Activated T-cell treated with anti-CD3 and anti-CD28 coated beads, Interleukin-2, amount 50 U/mL, for 72 hours (primary cell): ENCODE measurements around the gene IFT27. TPM values are rescaled to one million over a fixed set of nuclear protein-coding genes. Genes with fewer than 3 reads are reported as not detected.
A peak's percentile ranks its signal among the peaks of the same experiment; 100 is the strongest.

Experiments used
- ATAC-seq, 2 donors: fragments of 150-1000 bp; cut with Tn5 transposase; replicated peaks in 1 of 2; 2 replicates each; pipeline ENCODE4 v1.10.0; 2021; ENCODE audit warnings: moderate library complexity in 2 of 2, mild to moderate bottlenecking in 1 of 2
- DNase-seq, 2 donors: peaks; one replicate each; pipeline ENCODE4 v3.0.0; 2021 to 2022; ENCODE audit warnings: mixed read lengths in 1 of 2
- H3K27ac Mint-ChIP-seq: one replicate; pipeline ENCODE4 v1.8.0; 2022; ENCODE audit warnings: mild to moderate bottlenecking, moderate library complexity, mixed read lengths
- H3K27me3 Mint-ChIP-seq: one replicate; pipeline ENCODE4 v1.8.0; 2022; ENCODE audit warnings: low read depth, mixed read lengths
- H3K36me3 Mint-ChIP-seq, 2 donors: one replicate each; pipeline ENCODE4 v1.8.0; 2022; ENCODE audit warnings: mixed read lengths in 2 of 2, mild to moderate bottlenecking in 1 of 2; ENCODE audit not compliant: insufficient read depth in 2 of 2
- H3K4me1 Mint-ChIP-seq: one replicate; pipeline ENCODE4 v1.8.0; 2022; ENCODE audit warnings: low read depth, mixed read lengths
- H3K4me3 Mint-ChIP-seq, 2 donors: one replicate each; pipeline ENCODE4 v1.8.0; 2022; ENCODE audit warnings: mild to moderate bottlenecking in 2 of 2, mixed read lengths in 2 of 2, moderate library complexity in 2 of 2
- H3K9me3 Mint-ChIP-seq, 2 donors: one replicate each; pipeline ENCODE4 v1.8.0; 2022; ENCODE audit warnings: mixed read lengths in 2 of 2
- total RNA-seq, 2 donors: library from RNA; stranded (reverse); gene quantifications; one replicate each; pipeline ENCODE4 v1.2.3, GENCODE V29; 2022

IFT27 gene, protein sequence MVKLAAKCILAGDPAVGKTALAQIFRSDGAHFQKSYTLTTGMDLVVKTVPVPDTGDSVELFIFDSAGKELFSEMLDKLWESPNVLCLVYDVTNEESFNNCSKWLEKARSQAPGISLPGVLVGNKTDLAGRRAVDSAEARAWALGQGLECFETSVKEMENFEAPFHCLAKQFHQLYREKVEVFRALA
- 10 to 100 TPM; 25.8 to 26.3 TPM for total RNA-seq

DNA sequence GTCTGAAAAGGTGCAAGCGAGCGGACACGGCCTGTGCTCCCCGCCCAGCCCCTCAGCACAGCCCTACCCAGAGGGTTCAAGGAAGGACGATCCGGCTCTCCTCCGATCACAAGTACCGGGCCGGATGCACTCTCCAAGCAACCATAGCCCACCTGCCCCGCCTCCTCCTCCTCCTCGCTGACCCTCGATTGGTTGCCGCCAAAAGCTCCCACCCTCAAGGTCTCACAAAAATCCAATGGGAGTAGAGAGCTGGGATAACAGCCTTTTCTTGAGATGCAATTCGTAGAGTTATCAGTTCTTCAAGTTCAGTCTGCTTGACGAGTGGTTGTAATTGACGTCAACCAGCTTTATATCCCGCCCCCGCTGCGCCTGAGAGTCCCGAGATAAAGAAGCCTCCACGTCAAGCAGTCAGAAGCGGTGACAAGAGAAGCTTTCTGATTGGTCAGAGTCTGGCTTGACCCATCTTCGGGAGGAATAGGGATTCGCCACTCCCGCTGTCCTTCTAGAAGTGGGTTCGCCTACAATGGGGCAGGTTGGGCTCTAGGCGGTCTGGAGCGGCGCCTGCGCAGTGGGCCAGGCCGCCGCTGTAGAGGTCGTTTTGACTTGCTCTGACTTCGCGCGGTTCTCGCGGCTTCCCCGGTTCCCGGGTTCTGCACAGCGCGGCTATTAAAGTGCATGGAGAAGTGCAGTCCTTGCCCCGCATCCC lies at the start of gene IFT27:
Gene IFT27, minus strand, starts transcription at position 156 of the 706 bp plus-strand sequence. CDS start 412 bp downstream, outside the sequence.
- Mint-ChIP-seq H3K36me3 (no peaks in the 10 kb centered on the region), H3K4me1 (peaks cover 44% of the 10 kb centered on the region), H3K9me3 (no peaks in the 10 kb centered on the region), H3K27ac (peak within 1 kb of the TSS; percentile 95), H3K4me3 (peak within 1 kb of the TSS; percentile 93 to 95), H3K27me3 (no peaks in the 10 kb centered on the region)
- ATAC-seq = peak; percentile 92 to 93
- DNase-seq = peak; percentile 94 to 99

DNA sequence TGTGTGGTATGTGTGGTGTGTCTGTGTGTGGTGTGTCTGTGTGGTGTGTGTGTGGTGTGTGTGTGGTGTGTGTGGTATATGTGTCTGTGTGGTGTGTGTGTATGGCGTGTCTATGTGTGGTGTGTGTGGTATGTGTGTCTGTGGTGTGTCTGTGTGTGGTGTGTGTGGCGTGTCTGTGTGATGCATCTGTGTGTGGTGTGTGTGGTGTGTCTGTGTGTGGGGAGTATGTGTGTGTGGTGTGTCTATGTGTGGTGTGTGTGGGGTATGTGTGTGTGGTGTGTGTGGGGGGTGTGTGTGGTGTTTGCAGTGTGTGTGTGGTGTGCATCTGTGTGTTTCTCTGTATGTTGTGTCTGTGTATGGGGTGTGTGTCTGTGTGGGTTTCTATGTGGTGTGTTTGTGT lies 48.7 kb upstream of the IFT27 start:
- H3K27me3 Mint-ChIP-seq = peaks cover 26% of the 10 kb centered on the region
- no peak overlapping the region for H3K27ac Mint-ChIP-seq
- H3K9me3 Mint-ChIP-seq = no peaks in the 10 kb centered on the region
- H3K36me3 Mint-ChIP-seq = no peaks in the 10 kb centered on the region
- ATAC-seq = no peak
- H3K4me3 Mint-ChIP-seq = no peak overlapping the region
- DNase-seq = no peak
- H3K4me1 Mint-ChIP-seq = peaks cover under 1% of the 10 kb centered on the region

DNA sequence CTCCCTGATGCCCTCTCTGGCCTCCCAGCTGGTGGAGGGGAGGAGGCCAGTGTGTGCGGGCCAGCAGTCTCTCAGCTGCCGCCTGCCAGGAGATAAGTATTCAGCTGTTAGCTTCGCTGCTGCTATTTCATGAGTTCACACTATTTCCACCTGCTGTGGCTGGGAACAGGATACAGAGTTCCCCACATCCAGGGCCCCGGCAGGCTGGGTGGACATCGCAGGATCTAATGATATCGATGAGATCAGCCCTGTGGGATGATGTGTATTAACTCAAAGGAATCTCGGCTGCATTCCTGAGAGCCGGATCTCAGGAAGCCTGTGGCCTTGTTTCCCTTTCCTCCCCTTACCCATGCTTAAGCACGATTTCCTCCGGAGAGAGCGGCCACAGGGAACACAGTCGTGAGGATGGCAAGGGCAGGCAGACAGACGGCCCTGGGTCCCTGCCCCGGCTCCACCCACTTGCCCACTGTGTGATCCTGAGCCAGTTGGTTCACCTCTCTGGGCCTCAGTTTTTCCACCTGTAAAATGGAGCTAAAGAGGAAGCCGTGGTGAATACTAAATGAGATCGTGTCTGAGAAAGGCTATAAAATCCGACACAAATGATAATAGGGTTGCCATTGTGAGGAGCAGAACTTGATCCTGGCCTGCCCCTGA lies 47.4 kb upstream of the IFT27 start:
- ATAC-seq (no peak), DNase-seq (no peak)
- Mint-ChIP-seq H3K4me1 (no peaks in the 10 kb centered on the region), H3K9me3 (no peaks in the 10 kb centered on the region), H3K4me3 (no peak overlapping the region), H3K27ac (no peak overlapping the region), H3K27me3 (peaks cover 36% of the 10 kb centered on the region), H3K36me3 (no peaks in the 10 kb centered on the region)

DNA sequence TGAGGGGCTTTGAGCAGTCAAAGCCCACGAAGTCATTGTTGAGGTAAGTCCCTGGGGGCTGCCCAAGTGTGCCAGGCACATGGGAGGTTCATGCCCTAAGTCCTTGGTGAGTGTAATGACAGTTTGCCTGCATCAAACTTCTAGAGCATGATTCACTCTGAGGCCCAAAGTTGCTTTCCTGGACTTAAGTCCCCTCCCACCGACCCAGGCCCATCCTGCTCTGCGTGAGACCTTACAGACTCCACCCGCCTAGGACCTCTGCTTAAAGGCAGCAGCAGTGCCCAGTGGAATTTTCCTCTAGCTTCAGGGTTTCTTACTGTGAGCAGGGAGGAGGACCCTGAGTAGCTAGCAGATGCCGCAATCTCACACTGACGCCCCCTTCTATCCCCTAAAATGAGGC lies 46.7 kb upstream of the IFT27 start:
- H3K9me3 Mint-ChIP-seq = no peaks in the 10 kb centered on the region
- ATAC-seq = no peak
- H3K36me3 Mint-ChIP-seq = no peaks in the 10 kb centered on the region

DNA sequence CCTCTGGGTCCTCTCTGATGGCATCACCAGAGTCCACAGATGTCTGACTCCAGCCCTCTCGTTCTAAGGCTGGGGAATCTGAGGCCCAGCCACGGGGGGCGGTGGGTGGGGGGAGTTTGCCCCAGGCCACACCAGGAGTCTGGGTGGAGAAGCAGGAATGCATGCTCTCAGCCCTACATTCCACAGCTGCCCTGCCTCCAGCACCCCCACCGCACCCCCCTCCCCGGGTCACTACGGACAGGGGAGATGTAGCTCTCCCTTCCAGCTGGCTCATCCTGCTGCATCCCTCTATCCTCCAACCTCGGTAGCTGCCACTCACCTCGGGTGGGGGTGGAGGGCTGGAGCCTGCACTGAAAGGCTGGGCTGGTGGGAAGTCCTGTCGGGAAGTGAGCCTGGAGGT lies 43.2 kb upstream of the IFT27 start:
- DNase-seq (no peak), ATAC-seq (no peak)
- H3K27me3 Mint-ChIP-seq = peaks cover 66% of the 10 kb centered on the region
- H3K4me3 Mint-ChIP-seq = no peak overlapping the region
- H3K9me3 Mint-ChIP-seq = no peaks in the 10 kb centered on the region
- H3K36me3 Mint-ChIP-seq = no peaks in the 10 kb centered on the region
- H3K4me1 Mint-ChIP-seq = peaks cover 7% of the 10 kb centered on the region
- no peak overlapping the region for H3K27ac Mint-ChIP-seq

More for the DNA sequence above, 46.7 kb upstream of the IFT27 start:
- Mint-ChIP-seq H3K4me3 (no peak overlapping the region), H3K4me1 (peaks cover 2% of the 10 kb centered on the region), H3K27ac (no peak overlapping the region), H3K27me3 (peaks cover 43% of the 10 kb centered on the region)
- DNase-seq = no peak

DNA sequence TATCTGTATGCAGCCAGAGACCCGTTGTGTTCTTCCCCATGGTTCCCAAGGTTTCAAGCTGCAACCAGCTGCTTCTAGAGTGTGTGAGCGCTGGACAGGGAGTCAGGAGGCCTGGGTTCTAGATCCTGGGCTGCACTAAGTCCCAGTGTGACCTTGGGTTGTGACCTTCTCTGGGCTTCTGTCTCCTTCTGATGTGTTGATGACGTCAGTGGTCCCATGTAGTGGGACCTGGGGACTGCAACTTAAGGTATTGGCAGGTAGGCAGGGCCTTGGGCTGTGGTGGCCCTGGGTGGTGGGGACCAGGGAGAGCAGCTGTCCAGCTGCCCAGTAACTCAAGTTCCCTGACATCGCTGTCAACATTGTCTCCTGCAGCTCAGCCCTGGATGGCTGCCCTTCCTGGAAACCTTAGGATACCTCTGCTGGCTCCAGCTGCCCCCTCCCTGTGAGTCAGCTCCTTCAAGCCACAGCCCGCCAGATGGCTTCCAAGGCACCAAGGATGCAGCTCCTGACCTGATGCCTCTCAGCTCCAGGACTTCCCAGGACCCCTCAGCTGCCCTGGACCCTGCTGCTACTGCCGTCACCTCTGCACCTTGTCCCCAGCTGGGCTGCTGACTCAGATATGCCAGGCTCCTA lies 42.2 kb upstream of the IFT27 start:
- no peak overlapping the region for H3K27ac Mint-ChIP-seq
- H3K36me3 Mint-ChIP-seq = no peaks in the 10 kb centered on the region
- peaks cover 7% of the 10 kb centered on the region for H3K4me1 Mint-ChIP-seq
- H3K4me3 Mint-ChIP-seq = no peak overlapping the region
- DNase-seq = no peak
- H3K9me3 Mint-ChIP-seq = no peaks in the 10 kb centered on the region
- no peak for ATAC-seq
- peaks cover 71% of the 10 kb centered on the region for H3K27me3 Mint-ChIP-seq

DNA sequence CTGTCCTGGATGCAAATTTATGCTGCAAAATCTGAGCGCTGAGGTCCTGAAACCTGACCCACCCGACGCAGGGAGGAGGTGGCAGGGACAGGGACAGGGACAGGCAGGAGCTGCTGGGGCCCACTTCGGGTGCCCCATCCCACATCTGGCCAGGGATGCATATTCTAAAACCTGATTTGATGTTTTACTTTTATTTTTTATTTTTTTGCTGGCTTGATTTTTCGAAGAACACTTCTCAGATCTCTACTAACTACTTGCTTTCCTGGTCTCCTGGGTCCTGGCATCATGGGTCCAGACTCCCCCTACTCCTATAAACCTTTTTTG lies 41.6 kb upstream of the IFT27 start:
- no peak for ATAC-seq
- DNase-seq = no peak
- Mint-ChIP-seq H3K9me3 (no peaks in the 10 kb centered on the region), H3K4me1 (peaks cover 7% of the 10 kb centered on the region), H3K27me3 (peaks cover 71% of the 10 kb centered on the region), H3K27ac (no peak overlapping the region), H3K36me3 (no peaks in the 10 kb centered on the region), H3K4me3 (peak overlapping the region; percentile 19 to 58)

DNA sequence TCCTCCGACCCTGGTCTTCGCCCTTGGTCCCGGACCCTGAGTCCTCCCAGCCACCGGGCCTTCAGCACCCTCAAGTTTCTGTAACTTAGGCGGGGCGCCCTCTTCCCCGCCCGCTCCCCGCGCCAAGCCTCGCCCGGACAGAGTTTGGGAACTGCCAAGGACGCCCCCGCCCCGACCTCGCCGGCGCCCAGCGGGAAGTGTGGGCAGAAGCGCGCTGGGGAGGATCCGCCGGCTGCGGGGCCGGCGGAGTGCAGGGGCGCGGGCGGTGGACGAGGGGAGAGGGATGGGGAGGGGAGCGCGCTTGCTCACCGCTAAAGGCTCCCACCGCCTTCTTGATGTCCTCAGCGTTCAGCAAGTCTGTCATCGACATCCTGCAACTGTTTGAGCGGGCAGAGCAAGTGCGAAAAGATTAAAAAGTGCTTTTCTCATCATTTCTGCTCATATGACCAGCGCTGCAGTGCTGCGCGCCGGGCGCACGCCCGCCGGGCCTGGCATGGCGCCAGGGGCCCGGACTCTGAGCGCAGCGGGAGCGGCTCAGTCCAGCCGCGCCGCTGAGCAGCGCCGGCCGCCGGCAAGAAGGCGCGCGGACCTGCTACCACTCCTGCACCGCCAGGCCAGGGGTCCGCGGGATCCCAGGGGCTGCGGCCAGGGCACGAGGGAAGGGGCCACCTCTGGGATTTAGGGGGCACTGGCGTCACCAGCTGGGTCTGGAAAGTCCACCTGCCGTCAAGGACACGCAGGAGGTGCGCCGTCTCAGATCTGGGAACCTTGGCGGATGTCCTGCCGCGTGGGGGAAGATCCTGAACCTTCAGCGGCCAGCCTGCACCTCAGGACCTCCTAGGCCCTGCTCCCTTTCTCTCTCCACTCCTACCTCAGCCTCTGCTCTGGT lies 41.0 kb upstream of the IFT27 start, which contains the start of gene PVALB:
Gene PVALB, minus strand, starts transcription at position 400 of the 889 bp plus-strand sequence. Its CDS starts 30 bp downstream, at position 370.
- Mint-ChIP-seq H3K9me3 (no peaks in the 10 kb centered on the region), H3K4me3 (peak within 1 kb of the TSS; percentile 19 to 64), H3K27ac (no peak within 1 kb of the TSS), H3K4me1 (peaks cover 7% of the 10 kb centered on the region), H3K36me3 (no peaks in the 10 kb centered on the region), H3K27me3 (peaks cover 71% of the 10 kb centered on the region)
- DNase-seq (peak; percentile 8 to 10), ATAC-seq (peak; percentile 49 to 58)

DNA sequence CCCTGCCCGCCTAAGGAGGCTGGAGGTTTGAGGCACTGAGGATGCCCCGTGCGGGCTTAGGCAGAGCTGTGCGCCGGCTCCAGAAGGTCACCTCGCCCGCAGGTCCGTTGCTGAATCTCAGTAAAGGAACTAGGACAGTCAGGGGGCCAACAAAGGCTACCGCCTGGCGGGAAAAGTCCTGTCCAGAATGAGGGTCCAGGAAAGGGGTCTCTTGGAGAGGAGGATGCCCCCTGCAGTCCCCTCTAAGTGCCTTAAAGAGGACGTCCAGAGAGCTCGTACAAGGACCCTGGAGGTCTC lies 40.4 kb upstream of the IFT27 start:
- Mint-ChIP-seq H3K27ac (no peak overlapping the region), H3K4me3 (peak overlapping the region in 1 of 2 donors; percentile 64), H3K27me3 (peaks cover 71% of the 10 kb centered on the region), H3K4me1 (peaks cover 7% of the 10 kb centered on the region), H3K36me3 (no peaks in the 10 kb centered on the region), H3K9me3 (no peaks in the 10 kb centered on the region)
- ATAC-seq (no peak), DNase-seq (no peak)

DNA sequence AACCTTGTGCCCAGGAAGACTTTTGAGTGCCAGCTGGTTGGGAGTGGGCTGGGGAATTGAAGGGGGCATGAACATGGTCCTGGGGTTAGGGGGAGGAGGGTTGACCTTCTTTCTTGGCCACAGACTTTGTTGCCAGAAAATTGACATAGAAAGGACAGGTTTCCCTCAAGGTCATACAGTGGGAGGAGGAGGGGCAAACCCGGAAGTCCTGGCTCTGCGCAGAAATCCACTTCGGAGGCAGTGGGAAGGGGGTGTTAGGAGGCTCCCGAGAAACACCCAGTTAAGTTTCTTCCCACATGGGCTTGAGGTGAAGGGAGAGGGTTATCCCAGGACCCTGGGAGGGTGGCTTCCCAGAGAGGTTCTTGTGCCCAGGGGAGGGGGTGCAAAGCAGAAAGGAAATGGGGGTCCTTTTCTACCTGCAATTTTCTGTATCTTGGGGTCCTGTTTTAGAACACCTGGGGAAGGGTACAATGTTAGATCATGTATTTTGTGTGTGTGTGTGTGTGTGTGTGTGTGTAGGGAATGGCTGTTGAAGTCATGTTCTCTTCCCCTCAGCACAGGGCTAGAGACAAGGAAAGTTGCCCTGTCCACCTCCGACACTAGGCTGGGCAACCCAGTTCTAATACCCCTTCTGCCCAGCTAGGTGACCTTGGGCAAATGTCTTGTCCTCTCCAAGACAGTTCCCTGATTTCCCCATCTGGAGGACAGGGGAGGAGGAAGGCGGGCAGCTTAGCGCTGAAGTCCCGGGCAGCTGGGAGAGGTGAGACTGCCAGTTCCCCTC lies 39.8 kb upstream of the IFT27 start:
- Mint-ChIP-seq H3K4me3 (peak overlapping the region in 1 of 2 donors; percentile 11), H3K27ac (no peak overlapping the region), H3K9me3 (no peaks in the 10 kb centered on the region), H3K4me1 (peaks cover 7% of the 10 kb centered on the region), H3K36me3 (no peaks in the 10 kb centered on the region), H3K27me3 (peaks cover 66% of the 10 kb centered on the region)
- ATAC-seq = no peak
- DNase-seq = no peak

DNA sequence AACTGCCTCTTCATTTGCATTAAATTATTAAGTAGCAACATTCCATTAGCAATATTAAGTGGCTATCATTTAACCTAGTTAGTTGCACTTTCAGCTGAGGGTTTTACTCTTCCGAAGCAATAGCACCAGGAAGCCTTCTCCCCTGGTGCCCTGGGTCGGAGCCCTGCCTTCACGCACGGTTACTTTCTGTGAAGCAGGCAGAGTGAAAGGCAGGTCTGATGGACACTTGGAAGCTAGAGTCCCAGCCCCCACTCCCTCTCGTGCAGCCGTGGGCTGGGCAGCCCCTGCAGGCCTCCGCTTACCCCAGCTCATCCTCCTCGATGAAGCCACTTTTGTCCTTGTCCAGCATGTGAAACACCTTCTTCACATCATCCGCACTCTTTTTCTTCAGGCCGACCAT lies 38.9 kb upstream of the IFT27 start:
- Mint-ChIP-seq H3K4me3 (no peak overlapping the region), H3K27me3 (peaks cover 57% of the 10 kb centered on the region), H3K9me3 (no peaks in the 10 kb centered on the region), H3K27ac (no peak overlapping the region), H3K4me1 (peaks cover 7% of the 10 kb centered on the region), H3K36me3 (no peaks in the 10 kb centered on the region)
- no peak for ATAC-seq
- DNase-seq = no peak
